Suprapubic skin (tissue), 3 donors: ENCODE measurements around the gene TAF5L.

Experiments used
- CTCF ChIP-seq, 2 donors: fragments of 200-600 bp in 1 of 2; fragments of 450-650 bp in 1 of 2; sonication (generic) in 1 of 2; IDR thresholded peaks; one replicate each; pipeline ENCODE4 v1.5.1; 2016 to 2019; ENCODE audit warnings: antibody characterized with exemption in 2 of 2, mild to moderate bottlenecking in 1 of 2, moderate library complexity in 1 of 2
- EP300 ChIP-seq: sonication (generic); formaldehyde crosslinking; IDR thresholded peaks from one replicate; pipeline ENCODE4 v1.6.1; 2017; ENCODE audit warnings: antibody characterized with exemption

DNA sequence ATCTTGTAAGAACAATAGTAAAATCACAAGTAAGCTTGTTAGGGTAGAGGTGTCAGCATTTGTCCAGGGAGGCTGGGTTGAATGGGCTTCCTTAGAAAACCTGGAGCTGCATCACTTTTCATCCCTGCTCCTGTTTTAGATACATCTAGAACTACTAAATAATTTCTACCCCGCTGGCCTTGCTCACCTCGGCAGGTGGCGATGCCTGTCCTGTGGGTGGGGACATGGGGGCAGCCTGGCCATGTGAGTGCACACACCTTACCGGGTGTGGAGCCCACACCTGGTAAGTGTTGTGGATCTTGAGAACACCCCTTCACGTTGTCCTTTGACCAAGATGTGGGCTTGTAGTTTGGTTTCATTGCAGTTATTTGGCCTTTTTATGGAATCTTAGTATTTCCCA is 29.9 kb upstream of the TAF5L start:
- no peak for TF ChIP-seq CTCF (IDR thresholded peaks at IDR 0.05)
- no peak for TF ChIP-seq EP300
